Vagina (tissue), 2 donors: Measurements from ENCODE around the gene NFIA.

Experiments
- CTCF ChIP-seq, 3 experiments: fragments of 450-650 bp in 2 of 3; fragments of 200-600 bp in 1 of 3; sonication (generic) in 1 of 3; IDR thresholded peaks; one replicate each; pipeline ENCODE4 v1.5.1; 2017 to 2019; ENCODE audit warnings: antibody characterized with exemption in 3 of 3, mild to moderate bottlenecking in 2 of 3, moderate library complexity in 2 of 3
- POLR2A ChIP-seq, 2 donors: fragments of 450-650 bp; IDR thresholded peaks; one replicate each; pipeline ENCODE4 v1.6.1; 2017; ENCODE audit warnings: antibody characterized with exemption in 2 of 2, mild to moderate bottlenecking in 2 of 2, moderate library complexity in 2 of 2
- POLR2AphosphoS5 ChIP-seq, 2 donors: sonication (generic); formaldehyde crosslinking; IDR thresholded peaks; one replicate each; pipeline ENCODE4 v1.9.0; 2017; ENCODE audit warnings: antibody characterized with exemption in 2 of 2, mild to moderate bottlenecking in 2 of 2, low read depth in 1 of 2; ENCODE audit not compliant: insufficient read depth in 1 of 2

DNA sequence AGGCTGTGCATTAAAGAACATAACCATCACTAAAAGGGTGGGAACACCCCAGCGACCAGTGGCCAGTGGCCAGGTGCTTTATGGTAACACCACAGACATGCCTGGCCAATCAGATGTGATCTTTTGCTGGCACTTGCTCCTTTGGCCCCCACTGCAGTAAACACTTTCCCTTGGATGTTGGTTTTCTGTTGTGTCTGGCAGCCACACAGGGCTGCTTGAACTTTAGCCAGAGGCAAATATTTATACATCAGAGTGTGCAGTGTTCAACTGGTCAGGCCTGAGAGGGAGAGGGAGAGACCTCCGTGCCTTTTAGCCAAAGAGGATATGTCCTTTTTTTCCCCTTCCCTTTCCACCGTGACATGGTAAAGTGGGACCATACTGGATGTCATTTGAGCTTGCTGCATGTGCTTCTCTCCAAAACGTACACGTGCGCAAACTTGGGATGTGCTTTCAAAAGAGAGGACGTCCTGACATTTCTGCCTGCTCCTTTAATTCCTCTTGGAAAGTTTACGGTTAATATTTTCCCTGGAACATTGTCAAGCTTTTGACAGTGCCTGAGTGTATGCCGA, 101.2 kb downstream of the NFIA start:
- TF ChIP-seq CTCF (IDR thresholded peaks at IDR 0.05) (no peak), POLR2A (IDR thresholded peaks at IDR 0.05) (no peak), POLR2AphosphoS5 (IDR thresholded peaks at IDR 0.05; ENCODE audit: insufficient read depth in 1 of 2, low read depth in 1 of 2) (no peak)
